Keratinocyte (primary cell): ENCODE results near the gene ATP5ME. TPM values are rescaled to one million over a fixed set of nuclear protein-coding genes. Genes with fewer than 3 reads are reported as not detected.
"Not testable (repeated sequence)": the region's sequence is repeated elsewhere in the genome, so short reads cannot be mapped to it uniquely, and the experiment has no call there.

Source experiments
- DNase-seq: peaks from one replicate; pipeline ENCODE4 v3.0.0-alpha.2; 2011; ENCODE audit warnings: low read depth, missing footprints, low spot score
- FAIRE-seq: peaks from 2 replicates; lab custom pipeline; 2011; peaks lifted over from hg19 to GRCh38; lab: Jason Lieb, UNC
- H2AFZ ChIP-seq: 2 replicates; pipeline ENCODE4 v1.6.0; 2012; ENCODE audit warnings: low read length, control low read depth, inconsistent platforms; ENCODE audit not compliant: control insufficient read depth
- H3K27ac ChIP-seq: 2 replicates; pipeline ENCODE4 v1.5.1; 2011; ENCODE audit warnings: low read length; ENCODE audit not compliant: control insufficient read depth, insufficient read depth
- H3K27me3 ChIP-seq: 3 replicates; pipeline ENCODE4 v1.6.0; 2011; ENCODE audit warnings: low read length; ENCODE audit not compliant: control insufficient read depth, insufficient read depth; ENCODE audit errors: extremely low read depth
- H3K36me3 ChIP-seq, 2 experiments: 2 replicates in 1 of 2; 3 replicates in 1 of 2; pipeline ENCODE4 v1.5.1; 2011; ENCODE audit warnings: low read length in 2 of 2, mild to moderate bottlenecking in 1 of 2; ENCODE audit not compliant: control insufficient read depth in 2 of 2, insufficient read depth in 2 of 2; ENCODE audit errors: extremely low read depth in 1 of 2
- H3K4me1 ChIP-seq: 3 replicates; pipeline ENCODE4 v1.5.1; 2011; ENCODE audit warnings: low read length; ENCODE audit not compliant: control insufficient read depth, insufficient read depth; ENCODE audit errors: extremely low read depth
- H3K4me2 ChIP-seq: 3 replicates; pipeline ENCODE4 v1.6.0; 2011; ENCODE audit warnings: low read depth, low read length; ENCODE audit not compliant: control insufficient read depth, insufficient read depth; ENCODE audit errors: extremely low read depth
- H3K4me3 ChIP-seq, 3 experiments: fragments of 200-600 bp in 1 of 3; sonication (generic) in 1 of 3; 2 replicates in 2 of 3; 3 replicates in 1 of 3; pipeline ENCODE4 v1.5.1; 2011 to 2016; ENCODE audit warnings: low read length in 3 of 3, mild to moderate bottlenecking in 3 of 3, control low read depth in 2 of 3, inconsistent platforms in 1 of 3, low read depth in 1 of 3, mixed read lengths in 1 of 3, mixed run types in 1 of 3, moderate library complexity in 1 of 3; ENCODE audit not compliant: control insufficient read depth in 2 of 3, insufficient read depth in 2 of 3; ENCODE audit errors: extremely low read depth in 1 of 3
- H3K79me2 ChIP-seq: 2 replicates; pipeline ENCODE4 v1.6.0; 2012; ENCODE audit warnings: low read length; ENCODE audit not compliant: control insufficient read depth, insufficient read depth
- H3K9ac ChIP-seq: 3 replicates; pipeline ENCODE4 v1.6.0; 2011; ENCODE audit warnings: low read length; ENCODE audit not compliant: control insufficient read depth, insufficient read depth; ENCODE audit errors: extremely low read depth
- H3K9me1 ChIP-seq: 3 replicates; pipeline ENCODE4 v1.6.0; 2011; ENCODE audit warnings: low read length; ENCODE audit not compliant: control insufficient read depth, insufficient read depth; ENCODE audit errors: extremely low read depth
- H3K9me3 ChIP-seq: 2 replicates; pipeline ENCODE4 v1.5.1; 2012; ENCODE audit warnings: low read depth, low read length; ENCODE audit not compliant: control insufficient read depth
- H4K20me1 ChIP-seq: 3 replicates; pipeline ENCODE4 v1.6.0; 2011; ENCODE audit warnings: low read length; ENCODE audit not compliant: control insufficient read depth, insufficient read depth; ENCODE audit errors: extremely low read depth
- EZH2 ChIP-seq: IDR thresholded peaks from one replicate; pipeline ENCODE4 v1.6.1; 2012; ENCODE audit warnings: inconsistent platforms, mild to moderate bottlenecking, low read length, moderate library complexity
- dilution Hi-C: fragments of 300-500 bp; cut with MboI; formaldehyde crosslinking; loops from one replicate; pipeline ENCODE4 v1.7.0; 2020; ENCODE audit warnings: low sequenced_read_pairs; ENCODE audit not compliant: extremely low pct_ligation_motif_present
- polyA plus RNA-seq, 5 experiments: library from polyadenylated mRNA; depleted of rRNA in 3 of 5; stranded (reverse) in 3 of 5; stranded (forward) in 1 of 5; unstranded in 1 of 5; fragments of >200 nt; gene quantifications; 1 replicate in 1 of 5; 2 replicates in 3 of 5; 3 replicates in 1 of 5; pipeline versions ENCODE4 v1.2.1 to v1.2.3, GENCODE V29; 2011 to 2012; ENCODE audit warnings: missing spikeins in 2 of 5, low read depth in 1 of 5, low replicate concordance in 1 of 5
- TF ChIP-seq, protein P1 (sequence below), 3 experiments: IDR thresholded peaks in 1 of 3; conservative IDR thresholded peaks in 1 of 3; optimal IDR thresholded peaks in 1 of 3; 2 replicates in 2 of 3; 3 replicates in 1 of 3; pipeline versions ENCODE3 to v1.5.1; 2011; ENCODE audit warnings: low read length in 3 of 3, mild to moderate bottlenecking in 3 of 3, moderate library complexity in 2 of 3, control low read depth in 1 of 3, inconsistent platforms in 1 of 3; ENCODE audit not compliant: insufficient read depth in 2 of 3; ENCODE audit errors: extremely low read depth in 1 of 3

ATP5ME gene
- polyA plus RNA-seq, 1 donor (not counting 4 experiments of a cell fraction or from before 2014, with no cell fraction given) = 438 TPM

DNA sequence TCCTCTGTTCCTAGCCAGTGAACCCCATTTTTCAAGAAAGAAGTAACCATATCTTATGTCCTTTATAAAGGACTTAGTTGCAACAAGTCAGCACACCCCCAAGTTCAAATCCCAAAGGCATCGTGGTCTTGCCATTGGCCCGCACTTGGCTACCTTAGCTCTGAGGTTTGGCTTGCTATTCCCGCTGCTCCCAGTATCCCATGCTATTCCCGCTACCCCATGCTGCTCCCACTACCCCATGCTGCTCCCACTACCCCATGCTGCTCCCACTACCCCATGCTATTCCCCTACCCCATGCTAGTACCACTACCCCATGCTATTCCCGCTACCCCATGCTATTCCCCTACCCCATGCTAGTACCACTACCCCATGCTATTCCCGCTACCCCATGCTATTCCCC lies 5.9 kb downstream of the ATP5ME start:
- H3K9me1 ChIP-seq, H2AFZ ChIP-seq, H3K9me3 ChIP-seq, FAIRE-seq, H3K27ac ChIP-seq, H3K9ac ChIP-seq, H3K79me2 ChIP-seq, H3K4me1 ChIP-seq, H3K4me2 ChIP-seq, H3K4me3 ChIP-seq, H4K20me1 ChIP-seq, dilution Hi-C loops, DNase-seq: not testable (repeated sequence)
- peaks cover 12 to 16% of the 10 kb centered on the region in 2 experiments for H3K36me3 ChIP-seq
- H3K27me3 ChIP-seq = peaks cover 12% of the 10 kb centered on the region

DNA sequence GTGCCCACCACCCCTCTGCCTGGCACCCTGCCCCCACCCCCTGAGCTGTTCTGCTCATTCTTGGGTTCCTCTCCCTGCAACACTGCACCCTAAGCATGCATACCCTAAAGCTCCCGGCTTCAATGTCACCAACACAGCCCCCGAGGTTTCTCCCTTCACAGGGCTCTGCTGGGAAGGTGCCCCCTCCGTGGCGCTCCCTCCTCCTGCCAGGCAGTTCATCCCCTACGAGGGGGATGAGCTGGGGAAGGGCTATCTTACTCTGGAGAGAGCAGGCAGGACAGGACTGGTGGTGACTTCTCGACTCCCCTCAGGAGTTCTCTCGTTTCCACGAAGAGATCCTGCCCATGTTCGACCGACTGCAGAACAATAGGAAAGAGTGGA lies 6.5 kb downstream of the ATP5ME start:
- no peak for TF ChIP-seq EZH2
- TF ChIP-seq, protein P1, sequence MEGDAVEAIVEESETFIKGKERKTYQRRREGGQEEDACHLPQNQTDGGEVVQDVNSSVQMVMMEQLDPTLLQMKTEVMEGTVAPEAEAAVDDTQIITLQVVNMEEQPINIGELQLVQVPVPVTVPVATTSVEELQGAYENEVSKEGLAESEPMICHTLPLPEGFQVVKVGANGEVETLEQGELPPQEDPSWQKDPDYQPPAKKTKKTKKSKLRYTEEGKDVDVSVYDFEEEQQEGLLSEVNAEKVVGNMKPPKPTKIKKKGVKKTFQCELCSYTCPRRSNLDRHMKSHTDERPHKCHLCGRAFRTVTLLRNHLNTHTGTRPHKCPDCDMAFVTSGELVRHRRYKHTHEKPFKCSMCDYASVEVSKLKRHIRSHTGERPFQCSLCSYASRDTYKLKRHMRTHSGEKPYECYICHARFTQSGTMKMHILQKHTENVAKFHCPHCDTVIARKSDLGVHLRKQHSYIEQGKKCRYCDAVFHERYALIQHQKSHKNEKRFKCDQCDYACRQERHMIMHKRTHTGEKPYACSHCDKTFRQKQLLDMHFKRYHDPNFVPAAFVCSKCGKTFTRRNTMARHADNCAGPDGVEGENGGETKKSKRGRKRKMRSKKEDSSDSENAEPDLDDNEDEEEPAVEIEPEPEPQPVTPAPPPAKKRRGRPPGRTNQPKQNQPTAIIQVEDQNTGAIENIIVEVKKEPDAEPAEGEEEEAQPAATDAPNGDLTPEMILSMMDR (optimal IDR thresholded peaks at IDR 0.05 in 1 of 3, IDR thresholded peaks at IDR 0.05 in 1 of 3, conservative IDR thresholded peaks at IDR 0.05 in 1 of 3; ENCODE audit: extremely low read depth in 1 of 3, insufficient read depth in 2 of 3, low read length in 3 of 3) = no peak
- no peaks in the 10 kb centered on the region for H3K9me3 ChIP-seq
- no peaks in the 10 kb centered on the region for H4K20me1 ChIP-seq
- H3K79me2 ChIP-seq = no peaks in the 10 kb centered on the region
- no peak overlapping the region for H3K4me3 ChIP-seq
- no peak overlapping the region for H2AFZ ChIP-seq
- H3K27me3 ChIP-seq = peaks cover 18% of the 10 kb centered on the region
- FAIRE-seq = no peak
- no peak for DNase-seq
- H3K4me2 ChIP-seq = no peak overlapping the region
- H3K36me3 ChIP-seq = peaks cover 12 to 16% of the 10 kb centered on the region in 2 experiments
- H3K9ac ChIP-seq = no peak overlapping the region
- no peaks in the 10 kb centered on the region for H3K9me1 ChIP-seq
- H3K4me1 ChIP-seq = no peaks in the 10 kb centered on the region
- dilution Hi-C loops = no loop called here
- H3K27ac ChIP-seq = no peak overlapping the region
